Endothelial cell of umbilical vein (primary cell): Measurements from ENCODE around the gene HHATL.

Experiments
- CTCF ChIP-seq, 2 donors: IDR thresholded peaks; 1 replicate in 1 of 2; 2 replicates in 1 of 2; pipeline ENCODE4 v1.5.1; 2011; ENCODE audit warnings: low read length in 2 of 2, mild to moderate bottlenecking in 2 of 2, moderate library complexity in 2 of 2, control low read depth in 1 of 2, inconsistent platforms in 1 of 2, low read depth in 1 of 2; ENCODE audit not compliant: insufficient read depth in 1 of 2; ENCODE audit errors: extremely low read depth in 1 of 2
- JUN ChIP-seq: IDR thresholded peaks from 2 replicates; pipeline ENCODE4 v1.6.1; 2011; ENCODE audit warnings: borderline replicate concordance, low read depth; ENCODE audit not compliant: insufficient read length, insufficient read depth
- MYC ChIP-seq: IDR thresholded peaks from one replicate; pipeline ENCODE4 v1.6.1; 2011; ENCODE audit warnings: mild to moderate bottlenecking, low read depth, low read length
- POLR2A ChIP-seq: IDR thresholded peaks from 2 replicates; pipeline ENCODE4 v1.6.1; 2012; ENCODE audit warnings: low read depth, mild to moderate bottlenecking, control low read depth, low read length
- POLR2AphosphoS5 ChIP-seq: IDR thresholded peaks from 2 replicates; pipeline ENCODE4 v1.6.1; 2012; ENCODE audit warnings: low read depth, mild to moderate bottlenecking, control low read depth, low read length, moderate library complexity; ENCODE audit not compliant: insufficient read depth

GRCh38 chr3:42662037-42662812 lies 40.4 kb downstream of the HHATL start:
- TF ChIP-seq POLR2AphosphoS5 (no peak), CTCF (IDR thresholded peaks at IDR 0.05; ENCODE audit: extremely low read depth in 1 of 2, insufficient read depth in 1 of 2, low read depth in 1 of 2, low read length in 2 of 2) (no peak), MYC (no peak), POLR2A (no peak), JUN (no peak)
